LHCN-M2 (cell line): ENCODE data around the gene VPS51. TPM values are rescaled to one million over a fixed set of nuclear protein-coding genes. Genes with fewer than 3 reads are reported as not detected.
A peak's percentile ranks its signal among the peaks of the same experiment; 100 is the strongest.
"Not testable (repeated sequence)": the region's sequence is repeated elsewhere in the genome, so short reads cannot be mapped to it uniquely, and the experiment has no call there.

ENCODE experiments used
- DNase-seq: peaks from one replicate; pipeline ENCODE4 v3.0.0-alpha.2; 2012; ENCODE audit warnings: low read depth
- total RNA-seq: library from RNA; depleted of rRNA; stranded (reverse); fragments of >200 nt; gene quantifications from 2 replicates; pipeline ENCODE4 v1.2.3, GENCODE V29; 2014

Gene VPS51
- total RNA-seq, 1 experiment from 2014 or later = 174 TPM

- no peak for DNase-seq
Observed at GRCh38 chr11:65133724-65134123, 37.7 kb downstream of the VPS51 start.

GRCh38 chr11:65134240-65134951, 38.4 kb downstream of the VPS51 start, which contains the start of gene SYVN1:
Gene SYVN1 (minus strand): TSS chr11:65134519. CDS start chr11:65133601, 918 bp downstream.
- DNase-seq = peak; percentile 82

GRCh38 chr11:65134952-65135632, 39.1 kb downstream of the VPS51 start:
- DNase-seq = peak; percentile 95

GRCh38 chr11:65135633-65136145, 39.7 kb downstream of the VPS51 start:
- no peak for DNase-seq

GRCh38 chr11:65136515-65137096, 40.6 kb downstream of the VPS51 start:
- no peak for DNase-seq

GRCh38 chr11:65141896-65142494, 46.0 kb downstream of the VPS51 start:
- DNase-seq = no peak

GRCh38 chr11:65147352-65148075, 51.5 kb downstream of the VPS51 start:
- DNase-seq = no peak

- no peak for DNase-seq
Observed at GRCh38 chr11:65148657-65149056, 52.6 kb downstream of the VPS51 start.

- DNase-seq = not testable (repeated sequence)
Observed at GRCh38 chr11:65150131-65150508, 54.1 kb downstream of the VPS51 start.

- DNase-seq = peak; percentile 92
Observed at GRCh38 chr11:65150509-65151299, 54.7 kb downstream of the VPS51 start.

GRCh38 chr11:65151331-65151899, 55.4 kb downstream of the VPS51 start:
- no peak for DNase-seq

GRCh38 chr11:65152122-65152521, 56.1 kb downstream of the VPS51 start:
- DNase-seq = no peak

GRCh38 chr11:65156256-65156655, 60.2 kb downstream of the VPS51 start:
- no peak for DNase-seq

GRCh38 chr11:65156926-65157325, 60.9 kb downstream of the VPS51 start:
- no peak for DNase-seq

- no peak for DNase-seq
Observed at GRCh38 chr11:65157336-65157735, 61.3 kb downstream of the VPS51 start.

GRCh38 chr11:65159012-65159411, 63.0 kb downstream of the VPS51 start:
- DNase-seq = no peak

GRCh38 chr11:65160643-65161042, 64.6 kb downstream of the VPS51 start:
- no peak for DNase-seq
